Vagina (tissue), 2 donors: ENCODE results near the gene VAMP1.

Source experiments
- CTCF ChIP-seq, 3 experiments: fragments of 450-650 bp in 2 of 3; fragments of 200-600 bp in 1 of 3; sonication (generic) in 1 of 3; IDR thresholded peaks; one replicate each; pipeline ENCODE4 v1.5.1; 2017 to 2019; ENCODE audit warnings: antibody characterized with exemption in 3 of 3, mild to moderate bottlenecking in 2 of 3, moderate library complexity in 2 of 3
- POLR2A ChIP-seq, 2 donors: fragments of 450-650 bp; IDR thresholded peaks; one replicate each; pipeline ENCODE4 v1.6.1; 2017; ENCODE audit warnings: antibody characterized with exemption in 2 of 2, mild to moderate bottlenecking in 2 of 2, moderate library complexity in 2 of 2

- TF ChIP-seq CTCF (IDR thresholded peaks at IDR 0.05) (no peak), POLR2A (IDR thresholded peaks at IDR 0.05) (peak in 1 of 2 donors; percentile 70)
These were observed 22.5 kb upstream of the VAMP1 start, which contains the start of gene MRPL51 for GRCh38 chr12:6492838-6493496.
